A549 (cell line): ENCODE data around the gene NACA. TPM values are rescaled to one million over a fixed set of nuclear protein-coding genes. Genes with fewer than 3 reads are reported as not detected.
"Not testable (repeated sequence)": the region's sequence is repeated elsewhere in the genome, so short reads cannot be mapped to it uniquely, and the experiment has no call there.

Source experiments
- ATAC-seq, 2 experiments: fragments of 200-7000 bp in 1 of 2; fragments of >200 bp in 1 of 2; cut with Nextera tagmentation in 1 of 2; cut with Tn5 transposase in 1 of 2; 3 replicates each; pipeline versions ENCODE4 v1.8.0 to v1.9.1; 2018 to 2020; ENCODE audit warnings: mild to moderate bottlenecking in 1 of 2, moderate library complexity in 1 of 2
- CTCF ChIA-PET: fragments of 300-600 bp; sonication (Branson Sonifier 250); formaldehyde crosslinking; extraction: SDS; loops from one replicate; lab custom pipeline; 2021; ENCODE audit warnings: antibody characterized with exemption, inconsistent platforms; lab: Yijun Ruan, JAX
- POLR2A ChIA-PET: fragments of 350-600 bp; formaldehyde crosslinking; extraction: SDS; loops from one replicate; lab custom pipeline; 2021; ENCODE audit warnings: antibody characterized with exemption, inconsistent platforms; lab: Yijun Ruan, JAX
- DNase-seq, 2 experiments: peaks; one replicate each; pipeline versions ENCODE4 v3.0.0 to v3.0.0-alpha.2; 2011 to 2016; ENCODE audit warnings: low read depth in 1 of 2, low spot score in 1 of 2
- FAIRE-seq: peaks from 2 replicates; lab custom pipeline; 2011; peaks lifted over from hg19 to GRCh38; lab: Jason Lieb, UNC
- H3K27ac ChIP-seq, 2 experiments: fragments of >200 bp; sonication (Bioruptor Twin); formaldehyde crosslinking; 3 replicates each; pipeline ENCODE4 v1.5.1; 2016 to 2017
- H3K4me1 ChIP-seq: fragments of >200 bp; sonication (Bioruptor Twin); formaldehyde crosslinking; 3 replicates; pipeline ENCODE4 v1.6.1; 2016
- H3K4me2 ChIP-seq: fragments of >200 bp; sonication (Bioruptor Twin); formaldehyde crosslinking; 3 replicates; pipeline ENCODE4 v1.6.1; 2016
- H3K4me3 ChIP-seq: fragments of >200 bp; sonication (Bioruptor Twin); formaldehyde crosslinking; 3 replicates; pipeline ENCODE4 v1.5.1; 2016
- H3K9me3 ChIP-seq: fragments of >200 bp; sonication (Bioruptor Twin); formaldehyde crosslinking; 3 replicates; pipeline ENCODE4 v1.6.1; 2016
- ATOH8 ChIP-seq: fragments of 250-450 bp; sonication (Bioruptor Pico); IDR thresholded peaks from 2 replicates; pipeline ENCODE4 v1.5.0; 2020; ENCODE audit warnings: low read depth, mild to moderate bottlenecking, moderate library complexity
- E2F6 ChIP-seq: IDR thresholded peaks from 2 replicates; pipeline ENCODE4 v1.6.1; 2012; ENCODE audit warnings: low read depth, borderline replicate concordance
- EHMT2 ChIP-seq: fragments of 200-600 bp; sonication (generic); IDR thresholded peaks from 2 replicates; pipeline ENCODE4 v1.6.1; 2016; ENCODE audit warnings: antibody characterized with exemption, low read depth, mild to moderate bottlenecking, moderate library complexity
- ELK1 ChIP-seq: fragments of 150-350 bp; IDR thresholded peaks from 2 replicates; pipeline ENCODE4 v1.6.1; 2014; ENCODE audit warnings: low read depth, mild to moderate bottlenecking, low read length
- ESRRA ChIP-seq: fragments of 150-350 bp; IDR thresholded peaks from 2 replicates; pipeline ENCODE4 v1.6.1; 2014; ENCODE audit warnings: mild to moderate bottlenecking, low read length, borderline replicate concordance
- FOXS1 ChIP-seq: fragments of 250-450 bp; sonication (Bioruptor Pico); IDR thresholded peaks from 2 replicates; pipeline ENCODE4 v1.5.0; 2020; ENCODE audit warnings: mild to moderate bottlenecking, moderate library complexity
- HOXB5 ChIP-seq: fragments of 250-450 bp; sonication (Bioruptor Pico); IDR thresholded peaks from 2 replicates; pipeline ENCODE4 v1.5.0; 2020; ENCODE audit warnings: mild to moderate bottlenecking, moderate library complexity
- JUN ChIP-seq, 2 experiments: fragments of >200 bp; sonication (Bioruptor Twin); formaldehyde crosslinking; IDR thresholded peaks; 2 replicates in 1 of 2; 3 replicates in 1 of 2; pipeline ENCODE4 v1.6.1; 2016 to 2017
- KDM1A ChIP-seq: fragments of 200-600 bp; sonication (generic); IDR thresholded peaks from 2 replicates; pipeline ENCODE4 v1.6.1; 2016; ENCODE audit warnings: low read depth, mild to moderate bottlenecking
- KDM5A ChIP-seq: fragments of 200-600 bp; sonication (generic); IDR thresholded peaks from 2 replicates; pipeline ENCODE4 v1.6.1; 2016; ENCODE audit warnings: antibody characterized with exemption, mild to moderate bottlenecking
- MAX ChIP-seq: IDR thresholded peaks from 2 replicates; pipeline ENCODE4 v1.6.1; 2012
- MYC ChIP-seq: IDR thresholded peaks from 2 replicates; pipeline ENCODE4 v1.6.1; 2012; ENCODE audit warnings: mild to moderate bottlenecking, inconsistent platforms, low read length, improper control_type of control experiment, borderline replicate concordance
- NR3C1 ChIP-seq: fragments of >200 bp; sonication (Bioruptor Twin); formaldehyde crosslinking; IDR thresholded peaks from 3 replicates; pipeline ENCODE4 v1.6.1; 2017
- PHF8 ChIP-seq: fragments of 200-600 bp; sonication (generic); IDR thresholded peaks from 2 replicates; pipeline ENCODE4 v1.6.1; 2016; ENCODE audit warnings: low read depth, mild to moderate bottlenecking, antibody characterized with exemption, moderate library complexity, borderline replicate concordance
- POLR2A ChIP-seq: IDR thresholded peaks from 2 replicates; pipeline ENCODE4 v1.6.1; 2012; ENCODE audit warnings: mild to moderate bottlenecking, low read length
- RFX5 ChIP-seq: fragments of 450-650 bp; IDR thresholded peaks from 2 replicates; pipeline ENCODE4 v1.7.1; 2014; ENCODE audit warnings: antibody characterized with exemption, mild to moderate bottlenecking, moderate library complexity
- SMC3 ChIP-seq: fragments of >200 bp; sonication (Bioruptor Twin); formaldehyde crosslinking; IDR thresholded peaks from 3 replicates; pipeline ENCODE4 v1.6.1; 2018; ENCODE audit warnings: inconsistent platforms
- ZSCAN20 ChIP-seq: fragments of 250-450 bp; sonication (Bioruptor Pico); IDR thresholded peaks from 2 replicates; pipeline ENCODE4 v1.8.0; 2022; ENCODE audit warnings: mild to moderate bottlenecking, moderate library complexity
- WGBS: methylation state at CpG from one replicate; pipeline ENCODE4 v1.1.6; 2017; ENCODE audit errors: missing lambda C conversion rate; 5-methylcytosine and 5-hydroxymethylcytosine counted together
- polyA plus RNA-seq, 4 experiments: library from polyadenylated mRNA; depleted of rRNA in 3 of 4; stranded (reverse); fragments of >200 nt; fragmentation: RNase III in 1 of 4; extraction: RNeasy Plus Mini Kit Qiagen cat#74134 plus additional on column Dnase treatment in 1 of 4; gene quantifications; 2 replicates in 3 of 4; 3 replicates in 1 of 4; pipeline ENCODE4 v1.2.3, GENCODE V29; 2011 to 2017
- TF ChIP-seq, protein P1 (sequence below): fragments of 450-650 bp; IDR thresholded peaks from 2 replicates; pipeline ENCODE4 v1.6.1; 2014; ENCODE audit warnings: antibody characterized with exemption
- TF ChIP-seq, protein P2 (sequence below): fragments of >200 bp; sonication (Bioruptor Twin); formaldehyde crosslinking; IDR thresholded peaks from 3 replicates; pipeline ENCODE4 v1.6.1; 2016
- TF ChIP-seq, protein P3 (sequence below): fragments of >200 bp; sonication (Bioruptor Twin); formaldehyde crosslinking; IDR thresholded peaks from 2 replicates; pipeline ENCODE4 v1.6.1; 2016

NACA gene
- polyA plus RNA-seq, 2 of the 4 experiments (the other 2 are of a cell fraction): 1,560 to 2,331 TPM

- Histone ChIP-seq H3K4me2 (peak within 1 kb of the TSS; percentile 85), H3K9me3 (no peaks in the 10 kb centered on the region), H3K4me3 (peak within 1 kb of the TSS; percentile 67)
- ATAC-seq: peak; percentile 95 to 96
- POLR2A ChIA-PET: interaction anchor here (0.6 to 1.0 kb wide), 4 partner anchors 26 to 417 kb away, joined by 3 to 10 read pairs (median 4); partner anchors contain the start of genes NACA and STAT6
- DNase-seq: peak; percentile 89 to 93
- 1% methylated on average over 64 of the region's 64 CpGs for WGBS
- 0 out of 3 replicates have a peak, but pooled peaks have one; percentile 10 for TF ChIP-seq SMC3
- TF ChIP-seq, protein P1, sequence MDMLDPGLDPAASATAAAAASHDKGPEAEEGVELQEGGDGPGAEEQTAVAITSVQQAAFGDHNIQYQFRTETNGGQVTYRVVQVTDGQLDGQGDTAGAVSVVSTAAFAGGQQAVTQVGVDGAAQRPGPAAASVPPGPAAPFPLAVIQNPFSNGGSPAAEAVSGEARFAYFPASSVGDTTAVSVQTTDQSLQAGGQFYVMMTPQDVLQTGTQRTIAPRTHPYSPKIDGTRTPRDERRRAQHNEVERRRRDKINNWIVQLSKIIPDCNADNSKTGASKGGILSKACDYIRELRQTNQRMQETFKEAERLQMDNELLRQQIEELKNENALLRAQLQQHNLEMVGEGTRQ: no peak
- TF ChIP-seq KDM1A: no peak
- peak; percentile 99 for TF ChIP-seq E2F6
- TF ChIP-seq ATOH8: no peak
- 0 out of 2 replicates have a peak, but pooled peaks have one; percentile 52 for TF ChIP-seq HOXB5
- TF ChIP-seq, protein P2, sequence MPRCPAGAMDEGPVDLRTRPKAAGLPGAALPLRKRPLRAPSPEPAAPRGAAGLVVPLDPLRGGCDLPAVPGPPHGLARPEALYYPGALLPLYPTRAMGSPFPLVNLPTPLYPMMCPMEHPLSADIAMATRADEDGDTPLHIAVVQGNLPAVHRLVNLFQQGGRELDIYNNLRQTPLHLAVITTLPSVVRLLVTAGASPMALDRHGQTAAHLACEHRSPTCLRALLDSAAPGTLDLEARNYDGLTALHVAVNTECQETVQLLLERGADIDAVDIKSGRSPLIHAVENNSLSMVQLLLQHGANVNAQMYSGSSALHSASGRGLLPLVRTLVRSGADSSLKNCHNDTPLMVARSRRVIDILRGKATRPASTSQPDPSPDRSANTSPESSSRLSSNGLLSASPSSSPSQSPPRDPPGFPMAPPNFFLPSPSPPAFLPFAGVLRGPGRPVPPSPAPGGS: no peak
- TF ChIP-seq PHF8: peak; percentile 34; the same call in 1 of the 2 replicates
- peak; percentile 62 for TF ChIP-seq MYC
- TF ChIP-seq RFX5: peak; percentile 15; the same call in 1 of the 2 replicates
- TF ChIP-seq MAX: peak; percentile 96
- TF ChIP-seq JUN (IDR thresholded peaks at IDR 0.05): peak in 1 of 2 experiments; percentile 68; a peak in 3 of 5 replicates
- TF ChIP-seq, protein P3, sequence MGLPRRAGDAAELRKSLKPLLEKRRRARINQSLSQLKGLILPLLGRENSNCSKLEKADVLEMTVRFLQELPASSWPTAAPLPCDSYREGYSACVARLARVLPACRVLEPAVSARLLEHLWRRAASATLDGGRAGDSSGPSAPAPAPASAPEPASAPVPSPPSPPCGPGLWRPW: no peak
- 0 out of 2 replicates have a peak, but pooled peaks have one; percentile 34 for TF ChIP-seq KDM5A
- TF ChIP-seq ESRRA: no peak
- TF ChIP-seq POLR2A: peak; percentile 61
- TF ChIP-seq, all 56 proteins: peak for 10
- CTCF ChIA-PET: interaction anchor here (0.7 to 3.4 kb wide), 5 partner anchors 10 to 236 kb away, joined by 3 to 12 read pairs (median 5); partner anchors contain the start of genes HSD17B6 and NACA
- peaks cover 13% of the 10 kb centered on the region; the same call in 2 of the 3 replicates for H3K4me1 ChIP-seq
- FAIRE-seq: no peak
- peak within 1 kb of the TSS; percentile 75 to 88 for H3K27ac ChIP-seq
Measured at GRCh38 chr12:56751712-56752598, 26.9 kb upstream of the NACA start, which contains the start of gene PRIM1. TSS of gene PRIM1 (minus strand) at chr12:56752323. CDS start at chr12:56752298, 25 bp downstream.

DNA sequence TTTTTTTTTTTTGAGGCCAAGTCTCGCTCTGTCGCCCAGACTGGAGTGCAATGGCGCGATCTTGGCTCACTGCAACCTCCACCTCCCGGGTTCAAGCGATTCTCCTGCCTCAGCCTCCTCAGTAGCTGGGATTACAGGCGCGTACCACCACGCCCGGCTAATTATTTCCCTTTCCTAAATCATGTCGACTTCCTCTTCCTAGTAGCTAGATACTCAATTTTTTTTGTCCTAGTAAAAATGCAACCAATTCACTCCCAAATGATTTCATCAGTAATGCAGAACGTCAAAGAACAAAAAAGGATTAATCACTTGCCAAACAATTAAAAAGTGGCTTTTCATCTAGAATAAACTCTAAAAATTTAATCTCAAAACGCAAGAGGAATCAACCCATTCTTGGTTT, 25.5 kb upstream of the NACA start:
- Histone ChIP-seq H3K4me1 (peaks cover 13% of the 10 kb centered on the region; the same call in 2 of the 3 replicates), H3K4me3 (peak overlapping the region; percentile 67; the same call in 1 of the 3 replicates), H3K4me2 (peak overlapping the region; percentile 85)
- CTCF ChIA-PET: interaction anchor here (0.7 to 1.4 kb wide), 5 partner anchors 9 to 425 kb away, joined by 3 to 5 read pairs (median 4); partner anchors contain the start of gene ZBTB39
- POLR2A ChIA-PET, FAIRE-seq, H3K9me3 ChIP-seq, DNase-seq, ATAC-seq, H3K27ac ChIP-seq: not testable (repeated sequence)
- WGBS: 93% methylated on average over 13 of the region's 13 CpGs

- no peak for TF ChIP-seq FOXS1
- no peak for TF ChIP-seq EHMT2
- TF ChIP-seq NR3C1: no peak
- TF ChIP-seq ELK1: no peak
- TF ChIP-seq ZSCAN20 (CRISPR knock-in tag): no peak
- DNase-seq: no peak
- Histone ChIP-seq H3K4me3 (no peak overlapping the region), H3K4me2 (no peak overlapping the region), H3K9me3 (no peaks in the 10 kb centered on the region), H3K4me1 (peaks cover 13% of the 10 kb centered on the region; the same call in 2 of the 3 replicates), H3K27ac (no peak overlapping the region)
- no peak for ATAC-seq
- POLR2A ChIA-PET: no interaction called here
- FAIRE-seq: no peak
- CTCF ChIA-PET: interaction anchor here (0.8 to 2.1 kb wide), 4 partner anchors 9 to 426 kb away, joined by 3 to 4 read pairs (median 4); partner anchors contain the start of gene ZBTB39
Measured at GRCh38 chr12:56749853-56750252, 24.8 kb upstream of the NACA start.
